ENCODE measurements around the gene CES1. TPM values are rescaled to one million over a fixed set of nuclear protein-coding genes. Genes with fewer than 3 reads are reported as not detected.

CES1 gene
- total and polyA plus RNA-seq, 10 of the 15 experiments (the other 5 are each of a cell fraction or from before 2014, with no cell fraction given) = 0.08 to 0.69 (median 0.27) TPM; not detected in 6

DNA sequence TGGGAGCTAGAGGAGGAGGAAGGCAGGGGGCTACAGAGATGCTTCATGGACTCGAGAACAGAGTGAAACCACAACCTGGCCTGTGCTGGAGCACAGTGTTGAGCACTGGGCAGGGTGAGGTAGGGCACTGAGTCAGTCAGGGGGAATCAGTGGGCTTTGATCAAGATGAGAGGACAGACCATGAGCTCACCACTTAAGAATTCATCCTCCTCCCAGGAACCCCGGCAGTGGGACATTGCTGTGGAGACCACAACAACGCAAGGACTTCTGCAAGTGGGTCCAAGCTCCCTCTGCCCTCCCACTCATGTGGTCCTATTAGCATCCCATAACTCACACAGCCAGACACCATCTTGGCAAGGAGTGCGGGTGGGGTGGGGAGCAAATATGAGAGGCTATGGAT is 44.0 kb upstream of the CES1 start:
- H3K4me3 ChIP-seq = no peak overlapping the region
- ATAC-seq = no peak
- RAD21 ChIA-PET (ENCODE audit: unreplicated experiment) = no interaction called here
- H3K4me1 ChIP-seq (ENCODE audit: control insufficient read depth, insufficient read depth, low read length) = no peaks in the 10 kb centered on the region
- intact Hi-C loops (cut with micrococcal nuclease; ENCODE audit: unreplicated experiment) (no loop called here), in situ Hi-C loops (cut with MboI) (no loop called here)
- WGBS (ENCODE audit: insufficient coverage, insufficient replicate concordance, low lambda C conversion rate, missing lambda C conversion rate) = 51% methylated on average over 4 of the region's 4 CpGs
- no TSS peak for BruUV-seq (replicated peaks)
- no peak overlapping the region for H3K4me2 ChIP-seq (ENCODE audit: control insufficient read depth, insufficient read depth)
- H3K36me3 ChIP-seq (ENCODE audit: control insufficient read depth in 2 of 2, insufficient read depth in 2 of 2, low read length in 1 of 2) = no peaks in the 10 kb centered on the region
- no peaks in the 10 kb centered on the region for H3K79me2 ChIP-seq (ENCODE audit: control insufficient read depth, insufficient read depth, low read length)
- no peaks in the 10 kb centered on the region for H4K20me1 ChIP-seq (ENCODE audit: control insufficient read depth, insufficient read depth)
- SMC1A ChIA-PET (ENCODE audit: uncharacterized antibody, unreplicated experiment) = no interaction called here
- TF ChIP-seq HDGF (IDR thresholded peaks at IDR 0.05) (no peak), IKZF1 (conservative IDR thresholded peaks at IDR 0.05) (no peak), BCL11A (IDR thresholded peaks at IDR 0.05; ENCODE audit: low read depth, low read length) (no peak), NFIC (IDR thresholded peaks at IDR 0.05; ENCODE audit: low read depth, low read length) (no peak), STAT1 (conservative IDR thresholded peaks at IDR 0.05) (no peak), WRNIP1 (IDR thresholded peaks at IDR 0.05; ENCODE audit: borderline replicate concordance, low read depth, low read length) (no peak), YBX1 (IDR thresholded peaks at IDR 0.05) (no peak), NR2C1 (IDR thresholded peaks at IDR 0.05) (no peak), DPF2 (IDR thresholded peaks at IDR 0.05) (no peak), SMAD5 (IDR thresholded peaks at IDR 0.05; ENCODE audit: low read depth) (no peak), GABPA (IDR thresholded peaks at IDR 0.05; ENCODE audit: low read depth) (no peak)
- TF ChIP-seq, protein P1, sequence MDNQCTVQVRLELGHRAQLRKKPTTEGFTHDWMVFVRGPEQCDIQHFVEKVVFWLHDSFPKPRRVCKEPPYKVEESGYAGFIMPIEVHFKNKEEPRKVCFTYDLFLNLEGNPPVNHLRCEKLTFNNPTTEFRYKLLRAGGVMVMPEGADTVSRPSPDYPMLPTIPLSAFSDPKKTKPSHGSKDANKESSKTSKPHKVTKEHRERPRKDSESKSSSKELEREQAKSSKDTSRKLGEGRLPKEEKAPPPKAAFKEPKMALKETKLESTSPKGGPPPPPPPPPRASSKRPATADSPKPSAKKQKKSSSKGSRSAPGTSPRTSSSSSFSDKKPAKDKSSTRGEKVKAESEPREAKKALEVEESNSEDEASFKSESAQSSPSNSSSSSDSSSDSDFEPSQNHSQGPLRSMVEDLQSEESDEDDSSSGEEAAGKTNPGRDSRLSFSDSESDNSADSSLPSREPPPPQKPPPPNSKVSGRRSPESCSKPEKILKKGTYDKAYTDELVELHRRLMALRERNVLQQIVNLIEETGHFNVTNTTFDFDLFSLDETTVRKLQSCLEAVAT (IDR thresholded peaks at IDR 0.05) = no peak
- no peaks in the 10 kb centered on the region for H3K9me3 ChIP-seq (replicated peaks; ENCODE audit: control insufficient read depth, insufficient read depth, low read length)
- CTCF ChIA-PET = no interaction called here
- no peak overlapping the region for H3K27ac ChIP-seq (ENCODE audit: control insufficient read depth, insufficient read depth)
- FAIRE-seq = no peak
- POLR2A ChIA-PET = no interaction called here
- no peak overlapping the region for H3K9ac ChIP-seq (ENCODE audit: control insufficient read depth, insufficient read depth, low read length)
- no peak for DNase-seq (ENCODE audit: low read depth, low spot score)
- no peak overlapping the region for H2AFZ ChIP-seq (ENCODE audit: control insufficient read depth, low read depth, low read length)
- no peaks in the 10 kb centered on the region; a peak in 1 of 4 replicates for H3K27me3 ChIP-seq (replicated peaks in 1 of 2; ENCODE audit: control insufficient read depth in 2 of 2, insufficient read depth in 2 of 2, low read length in 1 of 2)
